NCI-H524 (cell line): ENCODE measurements around the gene LRP1B.
A peak's percentile ranks its signal among the peaks of the same experiment; 100 is the strongest.
"Not testable (repeated sequence)": the region's sequence is repeated elsewhere in the genome, so short reads cannot be mapped to it uniquely, and the experiment has no call there.

ENCODE experiments used
- DNase-seq, 2 experiments: peaks; one replicate each; lab custom pipeline; 2025; lab: John Stamatoyannopoulos, UW

LRP1B gene

DNA sequence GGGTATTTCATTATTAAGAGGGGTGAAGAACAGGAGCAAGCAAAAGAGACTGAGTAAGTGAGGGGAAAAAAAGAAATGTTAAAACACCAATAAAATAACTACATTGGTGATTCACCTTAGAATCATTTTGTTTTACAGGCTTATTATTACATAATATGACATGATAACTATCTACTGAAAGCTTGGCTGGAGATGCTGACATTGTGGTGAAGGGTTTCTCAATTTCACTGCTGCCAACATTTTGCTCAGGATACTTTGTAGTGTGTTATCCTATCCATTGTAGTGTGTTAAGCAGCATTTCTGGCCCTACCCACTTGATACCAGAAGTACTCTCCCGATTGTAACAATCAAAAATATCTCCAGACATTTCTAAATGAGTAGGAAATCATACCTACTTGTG, 1786.0 kb downstream of the LRP1B start:
- no peak for DNase-seq

- not testable (repeated sequence) for DNase-seq
Observed at GRCh38 chr2:140344266-140344665, 1786.5 kb downstream of the LRP1B start.

DNA sequence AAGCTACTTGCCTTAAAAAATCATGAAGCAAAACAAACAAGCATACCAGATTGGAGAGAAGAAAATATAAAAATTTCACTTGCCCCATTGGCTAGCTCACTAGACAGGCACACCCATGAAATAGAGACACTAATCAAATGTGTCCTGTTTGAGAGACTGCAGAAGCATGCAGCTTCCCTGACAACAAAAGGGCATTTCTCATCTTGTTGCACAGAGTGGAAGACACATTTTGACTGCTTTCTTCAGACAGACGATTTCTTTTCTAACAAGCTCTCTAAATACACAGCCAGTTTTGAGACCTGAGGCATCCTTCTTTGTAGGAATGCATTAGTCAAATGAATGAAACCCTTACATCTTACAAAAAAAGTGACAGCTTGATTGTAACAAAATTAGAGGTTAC, 1792.0 kb downstream of the LRP1B start:
- no peak for DNase-seq

DNA sequence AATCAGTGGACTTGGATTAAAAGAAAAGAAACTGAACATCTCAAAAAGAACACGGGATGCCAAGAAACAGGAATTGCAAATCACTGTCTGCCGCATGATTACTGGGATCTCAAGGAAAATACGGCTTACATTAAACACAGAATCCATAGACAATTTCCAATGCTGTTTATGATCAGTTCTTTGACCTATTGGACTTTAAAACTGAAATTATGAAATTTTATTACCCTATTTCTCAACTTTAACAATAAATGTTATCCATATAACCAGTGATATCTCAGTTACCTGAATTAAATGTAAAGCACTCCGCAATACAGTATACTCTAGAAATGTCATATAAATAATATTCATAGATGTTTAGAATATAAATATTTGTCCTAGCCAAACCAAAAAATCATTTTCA, 1793.8 kb downstream of the LRP1B start:
- DNase-seq: no peak

- DNase-seq: no peak
Observed at GRCh38 chr2:140316345-140316744, 1814.5 kb downstream of the LRP1B start.

- DNase-seq: no peak
Observed at GRCh38 chr2:140311905-140312304, 1818.9 kb downstream of the LRP1B start.

DNA sequence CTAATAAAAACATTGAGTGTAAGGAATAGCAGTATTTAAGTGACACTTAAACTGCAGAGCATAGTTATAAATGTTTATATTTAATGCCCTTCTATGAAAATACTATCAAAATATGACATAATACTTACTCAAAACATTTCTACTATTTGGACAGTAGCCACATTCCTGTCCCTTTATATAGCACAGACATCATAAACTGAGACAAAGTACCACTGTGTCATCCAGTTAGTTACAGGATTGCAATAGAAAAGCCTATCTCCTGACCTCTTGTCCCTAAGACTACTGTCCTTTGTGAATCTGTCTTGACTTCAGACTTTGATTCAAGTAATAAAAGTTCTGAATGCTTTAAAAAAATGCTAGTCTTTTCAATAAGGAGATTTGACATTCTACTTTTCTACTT, 1822.1 kb downstream of the LRP1B start:
- no peak for DNase-seq

DNA sequence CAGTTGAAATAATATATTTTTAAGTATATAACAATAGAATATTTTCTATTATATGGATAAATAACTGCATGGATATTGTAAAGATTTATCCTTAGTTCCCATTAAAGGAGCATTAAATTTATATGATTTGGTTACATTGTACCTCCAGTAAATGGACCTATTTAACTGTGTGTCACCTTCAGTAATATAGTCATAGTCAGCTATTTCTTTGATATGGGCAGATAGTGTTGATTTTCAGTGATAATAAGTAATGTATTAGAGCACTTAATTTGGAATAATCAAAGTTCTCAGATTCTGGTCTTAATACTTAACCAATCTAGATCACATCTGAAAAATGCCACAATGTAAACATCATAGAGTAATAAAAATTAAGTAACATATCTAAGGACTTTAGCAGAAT, 1823.3 kb downstream of the LRP1B start:
- no peak for DNase-seq

GRCh38 chr2:140295767-140296166, 1835.0 kb downstream of the LRP1B start:
- no peak for DNase-seq

DNA sequence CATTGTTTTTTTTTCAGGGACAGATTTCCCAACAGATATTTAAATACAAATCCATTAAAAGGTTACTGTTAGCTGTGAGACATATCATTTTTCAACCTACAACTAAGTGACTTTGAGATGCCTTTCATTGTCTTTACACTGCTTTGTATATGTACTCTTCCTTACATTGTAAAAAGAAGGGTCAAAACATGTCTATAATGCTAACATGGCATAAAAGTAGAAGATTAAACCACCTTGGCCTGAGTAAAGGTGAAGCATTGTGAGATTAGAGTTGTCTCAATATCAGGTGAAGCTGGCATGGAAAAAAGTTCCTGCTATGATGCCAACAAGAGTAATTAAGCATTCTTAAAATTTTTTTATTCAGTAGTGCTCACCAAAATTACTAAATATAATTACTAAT, 1842.1 kb downstream of the LRP1B start:
- DNase-seq: no peak

- DNase-seq: no peak
Observed at GRCh38 chr2:140288213-140288612, 1842.6 kb downstream of the LRP1B start.

GRCh38 chr2:140286377-140286776, 1844.4 kb downstream of the LRP1B start:
- DNase-seq: no peak

DNA sequence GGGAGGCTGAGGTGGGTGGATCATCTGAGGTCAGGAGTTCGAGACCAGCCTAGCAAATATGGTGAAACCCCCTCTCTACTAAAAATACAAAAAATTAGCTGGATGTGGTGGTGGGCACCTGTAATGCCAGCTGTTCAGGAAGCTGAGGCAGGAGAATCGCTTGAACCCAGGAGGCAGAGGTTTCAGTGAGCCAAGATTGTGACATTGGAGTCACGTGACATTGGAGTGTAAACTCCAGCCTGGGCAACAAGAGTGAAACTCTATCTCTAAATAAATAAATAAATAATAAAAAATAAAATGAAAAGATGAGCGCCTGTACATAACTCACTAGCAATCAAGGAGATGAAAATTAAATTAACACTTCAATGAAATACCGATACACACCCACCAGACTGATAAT, 1853.5 kb downstream of the LRP1B start:
- DNase-seq: not testable (repeated sequence)

- no peak for DNase-seq
Observed at GRCh38 chr2:140276661-140277060, 1854.2 kb downstream of the LRP1B start.

DNA sequence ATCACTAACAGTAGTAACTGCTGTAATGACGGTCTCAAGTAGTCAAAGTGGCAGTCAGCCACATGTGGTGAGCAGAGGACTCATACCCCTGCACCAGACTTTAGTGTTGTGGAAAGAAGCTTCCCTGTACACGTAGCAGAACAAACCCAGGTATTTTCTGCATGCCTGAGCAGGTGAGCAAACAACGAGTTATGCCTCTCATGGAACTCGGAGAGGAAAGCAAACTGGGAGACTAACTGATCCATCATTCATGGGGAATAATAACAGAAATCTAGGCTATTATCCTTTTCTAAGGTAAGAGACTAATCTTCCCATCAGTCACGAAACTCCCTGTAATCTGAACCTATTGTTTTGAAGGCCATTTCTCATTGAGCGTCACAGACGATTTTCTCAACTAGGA, 1855.4 kb downstream of the LRP1B start:
- no peak for DNase-seq

DNA sequence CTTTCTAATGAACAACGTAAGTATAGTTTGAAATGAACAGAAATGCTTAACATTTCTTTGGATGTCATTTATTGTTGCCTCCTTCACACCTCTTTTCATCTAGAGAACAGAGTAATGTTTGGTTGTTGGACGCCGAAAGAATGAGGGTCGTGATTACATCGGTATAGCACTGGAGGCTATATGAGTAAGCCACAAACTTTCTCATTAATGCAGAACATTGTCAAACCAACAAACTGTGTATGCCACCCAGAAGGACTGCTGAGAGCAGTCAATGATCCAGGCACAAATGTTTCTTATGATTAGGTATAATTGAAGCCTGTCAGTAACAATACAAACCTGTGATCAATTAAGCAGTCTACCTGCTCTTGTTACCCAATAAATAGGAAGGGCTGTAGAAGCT, 1855.9 kb downstream of the LRP1B start:
- DNase-seq: no peak

DNA sequence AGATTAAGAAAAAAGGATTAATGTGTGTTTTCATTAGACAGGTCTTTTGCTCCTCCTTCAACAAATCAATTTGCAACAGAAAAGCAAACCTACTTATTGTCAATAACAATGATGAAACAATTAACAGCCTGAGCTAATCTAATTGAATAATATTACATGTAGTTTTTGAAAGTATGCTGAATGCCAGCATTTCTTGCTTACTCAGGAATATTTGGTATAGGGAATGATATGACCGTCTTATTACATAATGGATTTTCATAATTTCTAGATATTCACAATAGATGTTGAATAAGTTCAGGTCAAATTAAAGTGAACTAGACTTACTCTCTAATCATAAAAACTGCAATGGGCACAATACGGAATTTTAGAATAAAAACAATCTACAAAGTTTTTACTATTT, 1856.9 kb downstream of the LRP1B start:
- no peak for DNase-seq

DNA sequence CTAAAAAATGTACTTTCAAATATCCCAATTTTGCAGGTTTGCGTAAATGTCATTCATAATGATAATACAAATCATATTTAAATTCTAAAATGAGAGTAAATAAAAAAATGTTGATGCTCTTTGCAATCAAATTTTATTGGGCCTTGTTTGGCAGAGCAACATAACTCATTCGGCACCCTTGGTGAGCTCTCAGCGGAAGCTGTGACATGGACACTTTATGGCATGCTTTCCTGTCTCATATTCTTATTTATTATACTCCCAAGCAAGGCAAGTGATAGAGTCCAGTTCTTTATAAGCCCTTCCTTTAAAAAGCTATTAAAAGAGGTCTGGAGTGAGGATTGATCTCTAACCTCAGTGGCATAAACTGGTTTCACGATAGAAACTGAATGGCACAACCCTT, 1857.4 kb downstream of the LRP1B start:
- DNase-seq: no peak

DNA sequence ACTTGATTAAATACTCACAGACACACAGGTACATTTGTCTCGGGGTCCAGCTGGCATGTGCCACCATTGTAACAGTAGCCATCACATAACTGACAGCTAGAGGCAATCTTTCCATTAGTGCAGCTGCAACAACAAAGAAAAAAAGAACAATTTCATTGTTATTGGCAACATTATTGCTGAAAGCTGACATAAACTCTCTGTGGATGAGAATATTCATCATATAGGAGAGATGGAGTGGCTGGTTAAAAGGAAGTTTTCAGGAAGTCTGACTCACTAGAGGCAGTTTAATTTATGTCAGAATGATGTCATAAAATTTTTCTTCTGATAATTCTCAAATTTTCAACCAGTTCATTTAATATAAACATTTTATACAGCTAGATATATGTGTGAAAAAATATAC, 1860.6 kb downstream of the LRP1B start:
- no peak for DNase-seq

GRCh38 chr2:140269000-140269399, 1861.8 kb downstream of the LRP1B start:
- DNase-seq: peak in 1 of 2 experiments; percentile 52

DNA sequence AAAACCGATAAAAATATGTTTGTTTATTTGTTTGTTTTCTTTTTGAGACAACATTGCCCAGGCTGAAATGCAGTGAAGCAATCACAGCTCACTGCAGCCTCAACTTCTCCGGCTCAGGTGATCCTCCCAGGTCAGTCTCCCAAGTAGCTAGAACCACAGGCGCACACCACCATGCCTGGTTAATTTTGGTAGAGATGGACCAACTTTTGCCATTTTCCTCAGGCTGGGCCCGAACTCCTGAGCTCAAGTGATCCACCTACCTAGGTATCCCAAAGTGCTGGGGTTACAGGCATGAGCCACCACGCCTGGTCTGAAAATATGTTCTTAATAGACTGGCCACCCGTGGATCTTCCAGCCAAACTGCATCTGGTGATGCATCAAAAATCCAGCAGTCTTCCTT, 1867.9 kb downstream of the LRP1B start:
- DNase-seq: no peak

GRCh38 chr2:140257692-140258300, 1873.0 kb downstream of the LRP1B start:
- DNase-seq: no peak

DNA sequence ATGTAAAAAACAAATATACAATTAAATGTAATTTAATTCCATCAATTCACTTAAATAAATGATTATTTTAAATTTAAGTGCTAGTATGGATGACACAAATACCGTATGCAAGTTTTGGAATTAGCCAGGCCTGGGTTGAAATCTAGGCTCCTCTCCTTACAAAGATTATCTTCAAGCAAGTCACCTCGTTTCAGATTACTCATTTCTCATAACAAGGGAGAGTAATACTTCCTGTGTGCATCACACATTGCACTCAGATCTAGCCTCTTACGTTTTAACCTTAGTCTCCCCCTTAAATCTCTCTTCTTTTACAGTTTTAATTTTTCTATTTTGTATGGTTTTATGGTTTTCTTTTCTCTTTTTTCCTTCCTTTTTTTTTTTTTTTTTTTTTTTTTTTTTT, 1874.7 kb downstream of the LRP1B start:
- no peak for DNase-seq

- DNase-seq: no peak
Observed at GRCh38 chr2:140249821-140250220, 1881.0 kb downstream of the LRP1B start.

GRCh38 chr2:140248623-140249022, 1882.2 kb downstream of the LRP1B start:
- DNase-seq: no peak
